K562 (cell line): ENCODE results near the gene CIAO1. TPM values are rescaled to one million over a fixed set of nuclear protein-coding genes. Genes with fewer than 3 reads are reported as not detected.

Experiments
- BRF2 ChIP-seq: IDR thresholded peaks from 3 replicates; pipeline ENCODE4 v1.6.1; 2011; ENCODE audit warnings: borderline replicate concordance, mild to moderate bottlenecking; ENCODE audit not compliant: insufficient read length, insufficient read depth
- C11orf30 ChIP-seq: fragments of 450-650 bp; IDR thresholded peaks from 2 replicates; pipeline ENCODE4 v1.6.1; 2016; ENCODE audit warnings: low read depth, mild to moderate bottlenecking
- CBX8 ChIP-seq: fragments of 200-600 bp; sonication (generic); IDR thresholded peaks from 2 replicates; pipeline ENCODE4 v1.6.1; 2012; ENCODE audit warnings: borderline replicate concordance, mixed run types, low read depth, mild to moderate bottlenecking, moderate library complexity, mixed read lengths, low read length, control low read depth, inconsistent platforms; ENCODE audit not compliant: poor library complexity, severe bottlenecking; ENCODE audit errors: extremely low read depth
- CHD1 ChIP-seq: fragments of 200-600 bp; sonication (generic); IDR thresholded peaks from one replicate; pipeline ENCODE4 v1.6.1; 2012; ENCODE audit warnings: mild to moderate bottlenecking, moderate library complexity, low read length, inconsistent platforms
- GTF2B ChIP-seq: IDR thresholded peaks from 2 replicates; pipeline ENCODE4 v1.6.1; 2011; ENCODE audit not compliant: insufficient read length; ENCODE audit errors: extremely low read depth
- HDAC2 ChIP-seq: fragments of 450-650 bp; IDR thresholded peaks from 2 replicates; pipeline ENCODE4 v1.6.1; 2016; ENCODE audit warnings: mild to moderate bottlenecking
- KHSRP ChIP-seq: fragments of 450-650 bp; IDR thresholded peaks from 2 replicates; pipeline ENCODE4 v1.6.1; 2017
- MTA1 ChIP-seq: fragments of 450-650 bp; IDR thresholded peaks from 2 replicates; pipeline ENCODE4 v1.6.1; 2017; ENCODE audit warnings: borderline replicate concordance
- NCOA6 ChIP-seq: fragments of 450-650 bp; IDR thresholded peaks from 2 replicates; pipeline ENCODE4 v1.6.1; 2017; ENCODE audit warnings: mild to moderate bottlenecking
- POU5F1 ChIP-seq: fragments of 150-350 bp; IDR thresholded peaks from 2 replicates; pipeline ENCODE4 v1.6.1; 2014; ENCODE audit warnings: borderline replicate concordance, low read length, low read depth, mild to moderate bottlenecking; ENCODE audit not compliant: partially characterized antibody
- STAT5A ChIP-seq: IDR thresholded peaks from 2 replicates; pipeline ENCODE4 v1.6.1; 2012; ENCODE audit warnings: low read length, inconsistent platforms, borderline replicate concordance
- TEAD4 ChIP-seq, 2 experiments: sonication (generic) in 1 of 2; formaldehyde crosslinking in 1 of 2; IDR thresholded peaks; 2 replicates each; pipeline versions ENCODE4 v1.6.1 to v1.8.0; 2012 to 2022; ENCODE audit warnings: borderline replicate concordance in 1 of 2, inconsistent platforms in 1 of 2, low read length in 1 of 2, mild to moderate bottlenecking in 1 of 2, missing genetic modification reagents in 1 of 2
- ZNF316 ChIP-seq: fragments of 450-650 bp; IDR thresholded peaks from 2 replicates; pipeline ENCODE4 v1.6.1; 2016
- ZNF395 ChIP-seq: fragments of 200-800 bp; sonication (Bioruptor generic); IDR thresholded peaks from 2 replicates; pipeline ENCODE4 v1.6.1; 2017; ENCODE audit warnings: missing genetic modification characterization, missing compliant biosample characterization
- ZNF695 ChIP-seq: fragments of 450-650 bp; formaldehyde crosslinking; IDR thresholded peaks from 2 replicates; pipeline ENCODE4 v1.4.0; 2020; ENCODE audit warnings: mild to moderate bottlenecking, moderate library complexity
- polyA plus RNA-seq, 8 experiments: library from polyadenylated mRNA; depleted of rRNA in 4 of 8; stranded (reverse) in 5 of 8; unstranded in 3 of 8; fragments of >200 nt; fragmentation: Nextera tagmentation in 2 of 8; fragmentation: Illumina TruSeq in 1 of 8; extraction: Ambion mirVana in 2 of 8; extraction: Trizol in 1 of 8; gene quantifications; 2 replicates each; pipeline versions ENCODE4 v1.2.1 to v1.2.3, GENCODE V29; 2011 to 2014; ENCODE audit warnings: inconsistent platforms in 1 of 8, missing spikeins in 1 of 8
- total RNA-seq, 7 experiments: library from RNA; depleted of rRNA in 6 of 7; stranded (reverse); fragments of >200 nt in 6 of 7; fragmentation: Illumina TruSeq in 2 of 7; extraction: Trizol in 2 of 7; gene quantifications; 2 replicates each; pipeline versions ENCODE4 v1.2.1 to v1.2.3, GENCODE V29; 2011 to 2021; ENCODE audit warnings: low replicate concordance in 1 of 7
- TF ChIP-seq, protein P1 (sequence below): fragments of 250-450 bp; sonication (Bioruptor Pico); IDR thresholded peaks from 2 replicates; pipeline ENCODE4 v1.5.1; 2021; ENCODE audit warnings: mild to moderate bottlenecking
- TF ChIP-seq, protein P2 (sequence below), 2 experiments: IDR thresholded peaks in 1 of 2; conservative IDR thresholded peaks in 1 of 2; 2 replicates each; pipeline ENCODE4 v1.6.1; 2016; ENCODE audit warnings: low read depth in 2 of 2, mild to moderate bottlenecking in 1 of 2, missing compliant biosample characterization in 1 of 2, missing genetic modification characterization in 1 of 2, moderate library complexity in 1 of 2

CIAO1 gene
- total and polyA plus RNA-seq, 9 of the 15 experiments (the other 6 are each of a cell fraction or from before 2014, with no cell fraction given), result 11.4 to 156 (median 92.8) TPM

- no peak for TF ChIP-seq GTF2B
- TF ChIP-seq MTA1, result no peak
- no peak for TF ChIP-seq TEAD4 (IDR thresholded peaks at IDR 0.05; ENCODE audit: low read length)
- no peak for TF ChIP-seq TEAD4 (CRISPR knock-in tag; IDR thresholded peaks at IDR 0.05; ENCODE audit: borderline replicate concordance)
- TF ChIP-seq KHSRP, result no peak
- no peak for TF ChIP-seq HDAC2
- no peak for TF ChIP-seq ZNF695 (CRISPR knock-in tag)
- TF ChIP-seq BRF2, result no peak
- peak; percentile 17; the same call in 1 of the 2 replicates for TF ChIP-seq C11orf30
- TF ChIP-seq ZNF316, result peak; percentile 39
- TF ChIP-seq, protein P1, sequence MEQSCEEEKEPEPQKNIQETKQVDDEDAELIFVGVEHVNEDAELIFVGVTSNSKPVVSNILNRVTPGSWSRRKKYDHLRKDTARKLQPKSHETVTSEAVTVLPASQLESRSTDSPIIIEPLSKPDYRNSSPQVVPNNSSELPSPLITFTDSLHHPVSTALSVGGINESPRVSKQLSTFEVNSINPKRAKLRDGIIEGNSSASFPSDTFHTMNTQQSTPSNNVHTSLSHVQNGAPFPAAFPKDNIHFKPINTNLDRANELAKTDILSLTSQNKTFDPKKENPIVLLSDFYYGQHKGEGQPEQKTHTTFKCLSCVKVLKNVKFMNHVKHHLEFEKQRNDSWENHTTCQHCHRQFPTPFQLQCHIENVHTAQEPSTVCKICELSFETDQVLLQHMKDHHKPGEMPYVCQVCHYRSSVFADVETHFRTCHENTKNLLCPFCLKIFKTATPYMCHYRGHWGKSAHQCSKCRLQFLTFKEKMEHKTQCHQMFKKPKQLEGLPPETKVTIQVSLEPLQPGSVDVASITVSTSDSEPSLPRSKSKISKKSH (CRISPR knock-in tag), result no peak
- no peak for TF ChIP-seq NCOA6
- TF ChIP-seq, protein P2, sequence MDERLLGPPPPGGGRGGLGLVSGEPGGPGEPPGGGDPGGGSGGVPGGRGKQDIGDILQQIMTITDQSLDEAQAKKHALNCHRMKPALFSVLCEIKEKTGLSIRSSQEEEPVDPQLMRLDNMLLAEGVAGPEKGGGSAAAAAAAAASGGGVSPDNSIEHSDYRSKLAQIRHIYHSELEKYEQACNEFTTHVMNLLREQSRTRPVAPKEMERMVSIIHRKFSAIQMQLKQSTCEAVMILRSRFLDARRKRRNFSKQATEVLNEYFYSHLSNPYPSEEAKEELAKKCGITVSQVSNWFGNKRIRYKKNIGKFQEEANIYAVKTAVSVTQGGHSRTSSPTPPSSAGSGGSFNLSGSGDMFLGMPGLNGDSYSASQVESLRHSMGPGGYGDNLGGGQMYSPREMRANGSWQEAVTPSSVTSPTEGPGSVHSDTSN (CRISPR knock-in tag; IDR thresholded peaks at IDR 0.05; ENCODE audit: low read depth), result no peak
- TF ChIP-seq, protein P2 (tag; conservative IDR thresholded peaks at IDR 0.05; ENCODE audit: low read depth), result no peak
- TF ChIP-seq POU5F1, result no peak
- no peak for TF ChIP-seq ZNF395 (CRISPR knock-in tag)
- TF ChIP-seq CBX8, result no peak
- no peak for TF ChIP-seq STAT5A
- no peak for TF ChIP-seq CHD1
These were observed 51.6 kb downstream of the CIAO1 start (continued) for GRCh38 chr2:96317584-96317997.
